GM12875 (cell line): ENCODE results near the gene EYS.

Experiments
- H3K4me3 ChIP-seq: one replicate; pipeline ENCODE4 v1.5.1; 2011; ENCODE audit warnings: low read depth, low read length, control low read depth
- TF ChIP-seq, protein P1 (sequence below): IDR thresholded peaks from 2 replicates; pipeline ENCODE4 v1.5.1; 2011; ENCODE audit warnings: low read depth, mild to moderate bottlenecking, control low read depth, inconsistent platforms, low read length, moderate library complexity, borderline replicate concordance; ENCODE audit not compliant: insufficient read depth

EYS gene

DNA sequence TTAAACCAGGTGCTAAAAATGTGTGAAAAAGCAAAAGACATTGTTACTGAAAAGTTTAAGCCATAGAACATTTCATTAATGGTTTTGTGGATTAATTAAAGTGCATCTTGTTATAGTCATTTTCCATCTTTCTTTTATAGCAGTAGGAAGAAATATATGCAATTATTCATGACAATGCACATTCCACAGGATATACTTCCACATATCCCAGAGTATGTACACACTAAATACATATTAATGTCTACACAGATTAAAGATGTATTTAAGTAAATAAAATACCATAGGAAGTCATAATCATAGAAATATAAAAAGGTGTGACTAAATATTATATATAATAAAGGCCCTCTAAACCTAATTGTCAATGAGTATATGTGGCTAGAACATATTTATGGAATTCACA, 1492.7 kb downstream of the EYS start:
- TF ChIP-seq, protein P1, sequence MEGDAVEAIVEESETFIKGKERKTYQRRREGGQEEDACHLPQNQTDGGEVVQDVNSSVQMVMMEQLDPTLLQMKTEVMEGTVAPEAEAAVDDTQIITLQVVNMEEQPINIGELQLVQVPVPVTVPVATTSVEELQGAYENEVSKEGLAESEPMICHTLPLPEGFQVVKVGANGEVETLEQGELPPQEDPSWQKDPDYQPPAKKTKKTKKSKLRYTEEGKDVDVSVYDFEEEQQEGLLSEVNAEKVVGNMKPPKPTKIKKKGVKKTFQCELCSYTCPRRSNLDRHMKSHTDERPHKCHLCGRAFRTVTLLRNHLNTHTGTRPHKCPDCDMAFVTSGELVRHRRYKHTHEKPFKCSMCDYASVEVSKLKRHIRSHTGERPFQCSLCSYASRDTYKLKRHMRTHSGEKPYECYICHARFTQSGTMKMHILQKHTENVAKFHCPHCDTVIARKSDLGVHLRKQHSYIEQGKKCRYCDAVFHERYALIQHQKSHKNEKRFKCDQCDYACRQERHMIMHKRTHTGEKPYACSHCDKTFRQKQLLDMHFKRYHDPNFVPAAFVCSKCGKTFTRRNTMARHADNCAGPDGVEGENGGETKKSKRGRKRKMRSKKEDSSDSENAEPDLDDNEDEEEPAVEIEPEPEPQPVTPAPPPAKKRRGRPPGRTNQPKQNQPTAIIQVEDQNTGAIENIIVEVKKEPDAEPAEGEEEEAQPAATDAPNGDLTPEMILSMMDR = no peak
- no peak overlapping the region for H3K4me3 ChIP-seq

DNA sequence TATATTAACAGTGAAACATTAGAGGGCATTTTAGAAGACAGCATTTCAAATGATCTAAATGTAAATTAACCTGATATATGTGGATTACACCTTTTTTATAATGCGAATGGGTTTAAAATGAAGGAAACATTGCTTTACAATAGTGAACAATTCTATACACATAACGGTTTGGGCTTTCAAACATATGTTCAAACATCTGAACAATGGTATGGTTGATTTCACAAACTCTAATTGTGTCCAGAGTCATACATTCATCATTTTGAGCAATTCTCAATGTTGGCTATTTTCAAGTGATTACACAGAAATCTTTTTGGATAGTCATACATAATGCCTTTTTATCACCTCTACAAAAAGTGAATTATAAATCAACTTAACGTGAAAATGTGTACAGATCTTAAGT, 1493.3 kb downstream of the EYS start:
- TF ChIP-seq, protein P1 = no peak
- H3K4me3 ChIP-seq = no peak overlapping the region

DNA sequence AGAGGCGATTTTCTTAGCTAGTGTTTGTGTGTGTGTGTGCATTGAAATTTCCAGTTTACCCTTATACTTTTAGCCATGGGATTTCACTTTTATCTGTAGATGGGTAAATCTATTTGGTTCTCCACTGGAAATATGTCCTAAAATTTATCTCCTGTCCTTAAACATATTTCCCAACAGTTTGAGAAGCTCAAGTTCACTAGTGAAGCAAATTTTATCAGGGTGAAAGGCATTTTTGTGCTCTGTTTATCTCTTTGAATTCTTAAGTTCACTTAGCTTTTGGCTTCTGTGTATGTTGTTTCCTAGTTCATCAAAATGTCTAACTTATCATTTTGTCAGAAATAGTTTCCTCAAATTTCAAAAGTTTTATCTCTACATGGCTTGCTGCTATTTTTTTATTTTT, 1509.8 kb downstream of the EYS start:
- TF ChIP-seq, protein P1 = no peak
- no peak overlapping the region for H3K4me3 ChIP-seq

DNA sequence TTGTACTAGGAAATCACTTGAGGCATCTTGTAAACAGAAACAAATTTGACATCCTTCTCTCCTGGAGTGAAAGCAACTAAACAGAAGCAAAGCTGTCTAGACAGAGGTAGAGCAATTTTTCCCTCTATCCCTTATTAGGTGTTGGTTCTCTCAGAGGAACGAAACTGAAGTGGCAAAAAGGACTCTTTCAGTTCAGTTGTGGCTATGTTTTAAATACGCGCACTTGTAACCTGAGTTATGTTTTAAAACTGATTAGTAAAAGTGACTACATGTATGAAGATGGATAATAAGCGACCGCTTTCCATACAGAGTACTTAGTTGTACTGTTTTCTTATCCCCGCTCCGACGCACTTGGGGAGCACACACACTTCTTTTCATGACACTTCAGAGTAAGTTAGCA, 1520.4 kb downstream of the EYS start:
- TF ChIP-seq, protein P1 = no peak
- H3K4me3 ChIP-seq = no peak overlapping the region

DNA sequence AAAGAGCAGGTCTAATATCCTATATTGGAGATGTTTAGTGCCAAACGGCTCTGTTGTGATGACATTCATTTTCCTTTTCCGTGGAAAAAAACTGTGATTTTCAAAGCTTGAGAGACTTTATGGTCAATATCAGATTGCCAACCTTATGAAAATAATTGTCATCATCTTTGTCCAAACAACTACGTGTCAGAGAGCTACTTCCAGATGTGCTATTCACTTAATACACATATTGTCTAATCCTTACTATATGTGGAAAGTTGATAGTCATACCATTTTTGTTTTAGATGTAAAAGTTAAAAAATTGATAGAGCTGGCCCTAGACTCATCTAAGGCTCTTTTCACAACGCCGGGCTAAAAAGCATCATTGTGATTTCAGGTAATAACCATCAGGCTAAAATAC, 1521.4 kb downstream of the EYS start:
- TF ChIP-seq, protein P1 = no peak
- H3K4me3 ChIP-seq = no peak overlapping the region

DNA sequence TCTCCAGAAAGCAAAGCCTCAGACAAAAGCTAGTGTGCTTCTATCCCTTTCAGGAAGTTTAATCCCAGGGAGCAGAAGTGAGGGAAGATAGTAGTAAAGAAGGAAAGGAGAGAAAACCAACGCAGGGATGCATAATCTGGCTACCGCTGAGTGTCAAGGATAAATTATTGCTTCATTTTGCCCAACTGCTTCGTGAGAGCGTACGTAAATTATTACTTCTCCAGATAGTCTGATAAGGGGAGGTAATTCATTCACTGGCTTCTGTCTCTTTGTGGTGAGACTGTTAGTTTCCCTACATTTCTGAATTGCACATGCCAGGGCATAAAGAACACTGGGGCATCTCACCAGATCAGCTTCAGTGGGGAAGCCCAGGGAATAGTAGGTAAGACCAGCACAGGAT, 1531.7 kb downstream of the EYS start:
- no peak overlapping the region for H3K4me3 ChIP-seq
- TF ChIP-seq, protein P1 = no peak

DNA sequence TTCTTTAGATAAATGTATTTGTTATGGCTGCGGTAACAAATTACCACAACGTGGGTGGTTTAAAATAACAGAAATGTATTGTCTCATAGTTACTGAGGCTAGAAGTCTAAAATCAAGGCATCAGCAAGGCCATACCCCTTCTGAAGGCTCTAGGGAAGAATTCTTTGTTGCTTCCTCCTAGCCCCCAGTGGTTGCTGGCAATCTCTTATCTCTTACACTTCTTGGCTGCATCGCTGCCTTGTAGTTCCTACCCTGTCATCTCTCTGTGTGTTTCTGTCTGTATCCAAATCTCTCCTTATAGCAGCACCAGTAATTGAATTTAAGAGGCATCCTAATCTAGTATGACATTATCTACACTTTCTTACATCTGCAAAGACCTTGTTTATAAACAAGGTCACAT, 1536.7 kb downstream of the EYS start:
- TF ChIP-seq, protein P1 = no peak
- no peak overlapping the region for H3K4me3 ChIP-seq
